ENCODE results near the gene GBE1. TPM values are rescaled to one million over a fixed set of nuclear protein-coding genes. Genes with fewer than 3 reads are reported as not detected.

GBE1 gene
- total RNA-seq, 1 experiment from 2014 or later: 2.1 TPM

DNA sequence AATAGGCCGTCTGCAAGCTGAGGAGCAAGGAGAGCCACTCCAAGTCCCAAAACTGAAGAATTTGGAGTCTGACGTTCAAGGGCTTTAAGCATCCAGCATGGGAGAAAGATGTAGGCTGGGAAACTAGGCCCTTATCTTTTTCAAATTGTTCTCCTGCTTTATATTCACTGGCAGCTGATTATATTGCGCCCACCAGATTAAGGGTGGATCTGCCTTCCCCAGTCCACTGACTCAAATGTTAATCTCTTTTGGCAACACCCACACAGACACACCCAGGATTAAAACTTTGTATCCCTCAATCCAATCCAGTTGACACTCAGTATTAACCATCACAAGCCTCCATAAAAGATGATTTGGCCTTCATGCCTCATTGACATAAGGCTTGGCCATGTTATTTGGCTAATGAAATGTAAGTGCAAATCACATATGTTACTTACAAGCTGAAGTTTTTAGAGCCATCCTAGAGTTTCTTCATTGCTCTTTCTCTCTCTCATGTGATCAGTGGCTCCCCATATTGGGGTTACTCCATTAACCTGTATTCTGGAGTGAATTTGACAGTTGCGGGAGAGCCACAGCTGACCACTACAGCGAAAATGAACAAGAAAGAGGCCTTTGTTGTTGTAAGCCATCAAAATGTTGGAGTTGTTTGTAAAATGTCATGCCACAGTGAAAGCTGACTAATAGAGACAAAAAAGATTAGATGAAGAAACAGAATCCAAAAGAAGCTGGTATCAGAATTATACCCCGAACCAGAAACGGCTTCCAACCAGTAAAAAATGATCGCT lies 61.7 kb downstream of the GBE1 start:
- DNase-seq (ENCODE audit: low spot score): no peak

DNA sequence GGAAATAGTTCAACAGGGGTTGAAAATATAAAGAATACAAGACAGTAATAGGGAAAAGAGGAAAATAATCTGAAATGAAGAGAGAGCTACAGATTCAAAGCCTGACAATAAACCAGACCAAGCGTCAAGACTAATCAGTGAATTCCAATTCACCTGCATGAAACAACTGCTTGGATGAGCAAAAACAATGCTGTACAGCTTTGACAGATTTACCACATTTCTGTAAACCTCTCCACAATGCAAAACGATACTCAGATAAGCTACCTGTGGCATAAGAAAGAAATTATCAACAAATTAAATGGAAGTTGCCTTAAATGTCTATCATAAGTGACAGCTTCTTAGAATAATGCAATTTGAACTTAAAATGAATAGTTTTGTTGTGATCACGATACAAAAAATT lies 65.4 kb downstream of the GBE1 start:
- DNase-seq (ENCODE audit: low spot score): no peak

DNA sequence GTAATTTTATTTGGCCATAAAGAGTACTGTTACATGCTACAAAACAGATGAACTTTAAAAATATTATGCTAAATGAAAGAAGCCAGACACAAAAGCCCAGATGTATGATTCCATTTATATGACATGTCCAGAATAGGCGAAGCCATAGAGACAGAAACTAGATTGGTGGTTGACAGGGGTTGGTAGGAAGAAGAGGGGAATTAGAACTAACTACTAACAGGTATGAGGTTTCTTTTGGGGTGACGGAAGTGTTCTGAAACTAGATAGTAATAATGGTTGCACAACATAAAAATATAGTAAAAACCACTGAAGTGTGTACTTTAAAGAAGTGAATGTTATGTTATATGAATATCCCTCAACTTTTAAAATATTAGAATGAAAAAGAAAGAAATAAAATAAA lies 66.1 kb downstream of the GBE1 start:
- DNase-seq (ENCODE audit: low spot score): no peak

DNA sequence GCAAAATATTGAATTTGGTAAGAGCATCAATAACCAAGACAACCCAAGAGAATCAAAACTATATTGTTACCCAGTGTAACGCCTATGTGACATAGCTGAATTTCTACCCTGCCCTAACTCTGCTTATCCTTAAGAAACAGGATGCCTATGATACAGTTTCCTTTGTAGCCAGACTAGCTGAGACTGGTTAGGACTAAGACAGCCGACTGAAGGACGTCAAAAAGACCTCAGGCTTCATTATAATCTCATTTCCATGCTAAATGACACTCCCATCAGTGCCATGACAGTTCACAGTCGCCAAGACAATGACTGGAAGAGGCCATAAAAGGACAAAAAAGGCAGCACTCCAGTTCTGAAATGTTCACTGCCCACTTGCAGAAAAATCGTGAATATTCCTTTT lies 66.8 kb downstream of the GBE1 start:
- DNase-seq (ENCODE audit: low spot score): no peak

DNA sequence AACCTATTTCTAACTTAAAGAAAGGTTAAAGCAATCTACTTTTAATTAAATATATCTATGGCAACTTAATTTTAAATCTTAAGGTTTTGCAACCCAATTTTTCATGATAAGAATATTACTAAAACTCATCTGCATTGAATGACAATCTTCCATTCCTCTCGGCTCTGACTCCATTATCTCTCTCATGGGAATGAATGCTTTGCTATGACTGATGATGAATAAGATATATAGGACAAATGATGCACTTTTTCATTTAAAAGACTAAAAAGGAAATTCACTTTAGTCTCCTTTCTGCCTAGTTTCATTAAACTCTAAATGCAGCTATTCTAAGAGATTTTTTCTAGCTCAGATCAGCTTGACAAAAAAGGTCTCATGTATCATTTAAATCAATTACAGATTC lies 68.7 kb downstream of the GBE1 start:
- DNase-seq (ENCODE audit: low spot score): no peak

DNA sequence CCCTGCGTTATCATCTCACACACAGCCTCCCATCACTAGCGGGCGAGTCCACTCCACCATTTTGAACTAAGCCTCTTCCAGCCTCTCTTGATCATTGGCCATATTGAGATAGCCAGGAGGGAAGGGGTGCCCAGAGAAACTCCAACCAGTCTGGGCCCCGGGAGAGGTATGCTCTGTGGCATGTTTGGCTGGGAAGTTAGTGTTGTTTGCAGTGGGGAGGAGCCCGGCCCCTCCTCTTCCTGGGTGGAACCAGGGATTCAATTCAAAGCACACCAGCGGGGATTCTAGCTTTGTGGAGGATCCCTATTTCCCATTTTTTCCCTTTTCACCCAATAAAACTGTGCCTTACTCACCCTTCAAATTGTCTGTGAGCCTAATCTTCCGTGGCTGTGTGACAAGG lies 71.8 kb downstream of the GBE1 start:
- no peak for DNase-seq (ENCODE audit: low spot score)

DNA sequence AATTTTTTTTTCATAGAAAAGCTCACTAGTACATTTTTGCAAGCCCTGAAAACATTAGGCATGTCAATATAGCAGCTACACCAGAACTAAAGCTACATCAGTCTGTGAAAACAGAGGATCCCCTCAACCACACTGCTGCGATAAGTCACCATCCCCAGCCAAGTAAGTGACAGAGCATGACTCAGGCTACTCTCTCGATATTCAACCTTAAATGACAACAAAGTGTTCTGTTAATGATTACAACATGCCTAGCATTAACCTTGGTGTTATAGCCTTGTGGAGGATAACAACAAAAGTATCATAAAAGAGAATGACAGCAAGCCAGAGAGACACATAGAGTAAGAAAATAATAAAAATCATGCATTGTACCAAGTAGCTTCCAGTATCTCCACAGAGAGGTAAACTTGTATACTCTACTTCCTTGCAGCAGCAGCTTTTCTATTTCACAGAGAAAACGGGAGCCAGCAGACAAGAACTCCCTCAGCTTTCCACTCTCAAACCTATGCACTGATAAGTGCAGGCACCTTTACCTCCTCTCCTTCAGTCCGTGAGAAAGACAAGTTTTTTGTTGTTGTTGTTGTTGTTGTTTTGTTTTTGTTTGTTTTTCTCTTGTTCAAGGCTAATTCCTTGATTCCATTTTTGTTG lies 76.6 kb downstream of the GBE1 start:
- peak; percentile 6 for DNase-seq (ENCODE audit: low spot score)

DNA sequence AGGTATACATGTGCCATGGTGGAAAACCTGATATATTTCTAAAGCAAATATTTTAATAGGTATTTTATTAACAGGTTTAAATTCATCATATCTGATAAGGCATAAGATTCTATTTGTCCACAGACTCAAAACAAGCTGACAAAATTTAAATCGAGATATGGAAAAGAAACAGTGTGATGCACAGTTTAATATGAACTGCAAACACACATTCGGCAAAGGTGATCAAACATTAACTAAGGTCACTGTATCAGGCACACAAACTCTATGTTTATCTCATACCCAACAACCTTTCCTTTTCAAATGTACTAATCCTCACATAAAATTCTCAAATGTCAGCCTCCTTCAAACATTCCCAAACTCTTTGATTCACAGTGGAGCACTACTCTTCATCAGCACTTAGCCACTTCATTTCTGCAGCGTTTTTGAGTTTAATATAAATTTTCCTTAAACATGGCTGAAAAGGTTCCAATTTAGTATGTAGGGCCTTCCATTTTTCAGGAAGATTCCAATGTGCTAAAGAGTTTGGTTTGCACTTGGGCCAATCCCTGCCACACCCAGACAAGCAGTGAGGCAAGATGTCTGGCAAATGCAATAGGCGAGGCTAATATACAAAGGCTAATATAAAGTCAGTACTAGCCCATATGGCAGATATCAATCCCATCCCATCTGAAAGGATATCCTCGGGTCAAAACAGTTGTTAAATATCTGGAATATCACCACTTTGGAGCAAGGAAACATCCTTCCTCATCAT lies 84.6 kb downstream of the GBE1 start:
- no peak for DNase-seq (ENCODE audit: low spot score)

DNA sequence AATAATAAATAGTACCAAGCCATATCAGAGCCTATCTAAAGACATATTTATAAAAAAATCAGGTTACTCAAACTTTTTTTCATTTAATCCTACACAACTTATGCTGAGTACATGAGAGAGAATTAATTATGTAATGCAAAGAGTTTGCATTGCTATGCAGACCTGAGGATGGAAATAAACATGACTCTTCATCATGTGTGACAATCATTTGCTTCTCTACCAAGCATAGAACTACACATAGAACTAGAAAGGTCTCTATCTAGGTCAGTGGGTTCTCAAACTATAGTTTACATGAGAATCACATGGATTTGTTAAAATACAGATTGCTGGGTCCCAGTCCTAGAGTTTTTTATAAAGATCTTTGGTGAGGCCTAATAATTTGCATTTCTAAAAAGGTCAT lies 86.8 kb downstream of the GBE1 start:
- no peak for DNase-seq (ENCODE audit: low spot score)

DNA sequence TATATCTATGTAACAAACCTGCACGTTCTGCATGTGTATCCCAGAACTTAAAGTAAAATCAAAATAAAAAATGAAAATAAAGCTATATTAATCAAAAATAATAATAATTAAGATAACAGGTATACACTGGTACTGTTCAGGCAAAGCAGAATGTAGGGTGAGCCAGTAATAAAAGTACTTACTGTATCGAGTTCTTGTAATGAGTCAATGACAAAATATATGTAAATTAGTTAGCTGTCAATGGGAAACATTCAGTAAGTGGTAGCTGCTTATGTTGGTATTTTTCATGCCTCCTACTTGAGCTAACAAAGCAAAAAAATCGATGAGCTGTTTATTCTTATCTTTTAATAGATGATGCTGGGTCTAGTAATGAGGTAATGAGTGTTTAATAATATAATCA lies 93.2 kb downstream of the GBE1 start:
- no peak for DNase-seq (ENCODE audit: low spot score)

DNA sequence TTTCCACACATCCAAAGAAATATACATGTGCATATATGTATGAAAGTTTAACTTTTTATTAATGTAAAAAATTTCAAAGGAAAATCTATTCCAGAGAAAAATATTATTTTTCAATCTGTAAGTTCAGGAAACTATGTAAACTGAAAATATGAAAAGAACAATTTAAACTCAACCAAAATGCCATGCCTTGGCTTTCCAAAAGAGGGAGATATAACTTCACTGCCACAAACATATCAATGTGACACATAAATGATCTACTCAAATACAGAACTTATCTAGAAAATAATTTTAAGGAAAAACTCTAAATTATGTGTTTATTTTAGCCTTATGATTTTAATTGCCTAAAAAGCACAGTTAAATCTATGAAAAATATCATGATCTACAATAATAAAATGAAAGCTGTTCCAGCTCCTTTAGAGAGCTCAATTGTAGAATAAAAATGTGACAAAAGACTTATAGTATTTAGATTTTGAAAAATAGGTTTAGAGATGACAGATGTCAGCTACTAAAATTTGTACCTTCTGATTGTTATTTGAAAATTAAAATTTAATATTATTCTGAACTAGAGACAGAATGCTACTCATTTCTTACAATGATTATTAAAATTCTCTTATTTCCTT lies 94.8 kb downstream of the GBE1 start:
- no peak for DNase-seq (ENCODE audit: low spot score)

DNA sequence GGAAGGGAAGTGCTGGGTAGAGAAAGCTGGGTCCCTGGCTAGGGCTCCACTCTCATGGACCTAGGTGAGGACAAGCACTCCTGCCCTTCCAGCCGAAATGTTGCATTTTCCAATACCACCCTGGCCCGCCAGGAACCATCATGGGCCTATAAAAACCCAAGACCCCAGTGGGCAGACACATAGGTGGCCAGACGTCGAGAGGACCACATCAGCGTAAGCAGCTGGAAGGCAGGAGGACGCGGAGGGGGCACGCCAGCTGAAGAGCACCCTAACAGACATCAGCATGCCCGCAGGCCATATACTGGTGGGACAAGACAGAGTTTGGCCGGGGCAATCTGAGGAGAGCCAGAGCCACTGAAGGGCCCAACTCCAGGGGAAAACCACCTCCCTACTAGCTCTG lies 98.3 kb downstream of the GBE1 start:
- no peak for DNase-seq (ENCODE audit: low spot score)

DNA sequence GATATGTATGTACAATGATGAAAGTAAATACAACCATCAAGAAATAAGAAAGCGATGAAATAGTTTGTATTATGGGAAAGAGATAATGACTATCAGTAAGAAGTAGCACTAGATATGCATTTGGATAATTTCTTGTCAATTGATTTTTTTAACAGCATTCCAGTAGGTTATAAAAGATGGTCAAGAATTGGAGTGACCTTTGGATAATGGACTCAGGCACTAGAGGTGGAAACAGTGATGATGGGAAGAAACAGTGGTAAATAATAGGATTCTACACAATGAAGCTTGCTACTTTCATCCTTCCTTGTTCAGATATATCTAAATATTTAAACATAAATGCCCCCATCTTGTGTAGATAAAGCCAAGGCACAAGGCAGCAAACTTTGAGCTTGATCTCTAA lies 101.4 kb downstream of the GBE1 start:
- no peak for DNase-seq (ENCODE audit: low spot score)

DNA sequence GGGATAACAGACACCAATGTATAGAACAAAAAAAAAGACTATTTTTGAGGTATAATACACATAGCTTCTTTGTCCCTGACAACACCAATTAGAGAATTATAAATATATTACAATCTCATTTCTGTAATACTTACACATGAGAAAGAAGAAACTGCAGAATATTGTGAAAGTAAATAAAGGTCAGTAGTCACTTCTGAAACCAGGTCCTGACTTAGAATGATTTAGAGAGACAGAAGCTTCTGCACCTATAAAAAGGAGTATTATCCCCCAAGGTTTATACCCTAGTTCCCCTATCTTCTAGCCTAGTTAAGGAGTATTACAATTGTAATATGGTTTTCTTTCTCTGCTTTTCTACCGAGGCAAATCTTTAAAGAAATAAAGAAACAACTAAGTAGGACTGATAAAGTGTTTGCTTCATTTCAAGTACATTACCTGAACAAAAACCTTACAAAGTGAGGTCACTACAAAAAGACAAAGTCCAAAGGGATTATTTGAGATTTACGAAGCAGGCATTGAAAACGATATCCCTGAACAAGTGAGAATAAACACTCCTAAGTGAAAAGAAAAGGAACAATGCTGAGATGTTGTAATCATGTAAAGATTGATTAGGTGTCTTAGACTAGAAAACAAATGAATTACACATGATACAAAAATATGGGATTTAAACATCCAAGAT lies 103.0 kb downstream of the GBE1 start:
- DNase-seq (ENCODE audit: low spot score): no peak

DNA sequence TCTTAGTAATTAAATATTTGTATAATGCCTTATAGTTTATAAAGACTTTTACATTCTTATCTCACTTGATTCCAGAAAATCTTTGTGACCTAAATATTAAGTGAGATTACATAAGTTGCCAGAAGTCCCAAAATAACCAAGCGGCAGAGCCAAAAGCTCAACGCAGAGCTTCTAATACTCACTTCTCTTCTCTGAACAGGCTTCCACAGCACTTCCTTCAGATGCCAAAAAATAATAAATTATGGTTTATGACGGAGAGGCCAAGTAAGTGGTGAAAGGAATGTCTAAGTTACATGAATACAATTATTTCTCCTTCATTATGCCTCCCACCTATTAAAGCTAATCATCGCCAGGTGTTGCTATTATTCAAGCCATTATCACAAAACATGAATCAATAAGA lies 110.3 kb downstream of the GBE1 start:
- DNase-seq (ENCODE audit: low spot score): no peak

DNA sequence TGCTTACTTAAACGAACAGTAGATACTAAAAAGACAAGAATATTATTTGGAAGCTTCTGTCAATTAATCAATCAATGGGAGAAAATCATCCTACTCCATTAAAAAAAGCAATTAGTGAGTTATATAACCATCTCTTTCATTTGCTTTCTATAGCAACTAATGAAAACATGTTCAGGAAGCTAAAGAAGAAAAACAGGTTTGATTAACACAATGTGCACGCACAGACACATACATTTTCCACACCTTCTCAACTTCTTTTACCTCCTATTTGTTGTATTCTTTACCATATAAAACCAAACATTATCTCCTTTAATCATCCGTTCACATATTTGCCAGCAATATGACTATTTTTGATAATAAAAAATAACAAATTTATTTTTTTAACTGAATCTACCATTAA lies 111.3 kb downstream of the GBE1 start:
- no peak for DNase-seq (ENCODE audit: low spot score)

DNA sequence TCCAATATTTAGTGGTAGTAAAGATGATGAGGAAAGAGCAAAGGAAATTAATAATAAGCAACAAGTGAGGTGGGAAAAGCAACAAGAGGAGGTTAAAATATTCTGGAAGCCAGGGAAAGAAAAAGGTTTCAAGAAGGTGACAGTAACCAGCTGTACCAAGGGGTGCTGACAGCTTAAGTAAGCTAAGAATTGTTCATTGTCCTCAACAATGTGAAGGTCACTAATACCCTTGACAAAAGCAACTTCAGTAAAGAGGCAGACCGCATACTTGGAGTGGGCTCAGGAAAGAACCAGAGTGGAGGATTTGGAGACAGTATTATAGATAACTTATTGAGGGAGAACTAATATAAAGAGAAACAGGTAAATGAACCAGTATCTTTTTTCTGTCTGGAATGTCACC lies 116.2 kb downstream of the GBE1 start:
- DNase-seq (ENCODE audit: low spot score): no peak

DNA sequence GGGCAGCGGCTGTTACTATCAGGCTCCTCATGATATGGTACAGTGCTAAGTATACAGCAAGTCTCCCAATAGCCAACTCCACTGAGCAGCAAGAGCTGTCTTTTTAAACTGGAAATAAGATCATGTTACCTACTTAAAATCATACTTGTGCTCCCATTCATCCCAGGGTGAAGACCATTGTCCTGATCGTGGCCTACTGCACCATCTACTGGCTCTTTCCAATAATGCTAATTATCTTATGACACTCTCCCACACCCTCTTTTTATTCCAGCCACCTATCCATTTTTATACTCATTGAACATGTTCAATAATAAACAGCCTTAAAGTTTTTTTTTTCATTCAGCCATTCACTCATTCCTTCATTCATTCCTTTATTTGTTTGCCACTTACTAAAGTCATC lies 117.7 kb downstream of the GBE1 start:
- DNase-seq (ENCODE audit: low spot score): peak; percentile 1

DNA sequence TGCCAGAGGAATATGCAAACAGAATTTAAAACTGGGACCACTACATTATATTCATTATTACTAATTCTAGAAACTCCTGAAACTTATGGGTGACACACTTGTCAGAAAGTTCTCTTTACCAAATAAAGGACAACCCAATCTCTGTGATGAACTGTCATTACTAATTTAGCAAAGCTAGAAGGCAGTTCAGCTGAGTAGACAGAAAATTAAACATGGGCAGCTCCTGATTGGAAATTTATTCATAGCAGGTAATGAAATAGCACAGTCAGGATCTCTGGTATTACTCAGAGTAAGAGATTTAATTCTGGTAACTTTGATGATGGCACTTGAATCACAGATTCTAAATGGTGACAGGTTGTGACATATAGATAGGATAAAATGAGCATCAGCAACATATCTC lies 123.0 kb downstream of the GBE1 start:
- no peak for DNase-seq (ENCODE audit: low spot score)

DNA sequence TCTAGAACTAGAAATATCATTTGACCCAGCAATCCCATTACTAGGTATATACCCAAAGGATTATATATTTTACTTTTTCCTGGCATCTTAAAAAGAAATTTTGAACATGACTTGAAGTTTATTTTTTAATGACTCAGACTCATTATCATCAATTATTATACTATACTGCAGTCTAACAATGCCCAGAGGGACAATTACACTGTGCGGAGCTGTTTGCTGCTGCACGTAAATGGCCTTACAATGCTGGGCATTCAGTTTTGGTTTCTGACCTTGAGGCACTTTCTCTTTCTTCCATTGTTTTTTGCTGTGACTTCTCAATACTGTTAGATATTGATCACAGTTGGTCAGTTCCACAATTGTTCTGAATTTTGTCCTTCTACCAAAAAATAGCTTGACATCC lies 128.8 kb downstream of the GBE1 start:
- no peak for DNase-seq (ENCODE audit: low spot score)

DNA sequence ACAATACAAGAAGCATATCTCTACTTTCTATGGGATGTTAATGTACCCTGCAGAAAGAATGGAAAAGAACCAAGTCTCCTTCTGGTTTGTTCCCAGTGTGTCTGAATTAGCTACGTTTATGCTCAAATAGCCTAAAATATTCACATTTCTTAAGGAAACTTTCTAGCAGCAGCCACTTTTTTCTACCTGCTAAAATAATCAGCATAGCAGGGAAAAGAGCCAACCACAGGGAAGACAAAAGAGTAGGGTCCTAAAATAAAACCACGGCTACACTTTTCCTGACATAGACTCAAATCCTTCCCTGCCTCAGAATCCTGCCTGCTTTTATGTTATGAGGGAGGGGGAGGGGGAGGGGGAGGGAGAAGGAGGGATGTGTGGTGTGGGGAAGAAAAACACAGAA lies 136.7 kb downstream of the GBE1 start:
- no peak for DNase-seq (ENCODE audit: low spot score)

DNA sequence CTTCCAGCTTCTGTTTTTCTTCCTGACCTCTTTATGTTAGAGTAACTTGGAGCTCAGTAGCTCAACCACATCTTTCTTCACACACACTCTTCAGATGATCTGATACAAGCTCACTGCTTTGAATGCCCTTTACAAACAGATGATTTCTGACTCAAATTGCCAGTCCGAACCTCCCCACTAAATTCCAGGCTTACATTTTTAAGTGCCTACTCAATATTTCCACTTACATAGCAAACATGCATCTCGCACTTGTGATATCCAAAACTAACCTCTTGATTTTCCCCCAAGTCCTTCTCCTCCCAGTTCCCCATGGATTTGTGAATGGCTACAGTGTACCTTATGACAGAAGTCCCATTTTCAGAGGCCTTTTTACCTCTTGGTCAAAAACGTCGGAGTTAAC lies 139.1 kb downstream of the GBE1 start:
- no peak for DNase-seq (ENCODE audit: low spot score)
